ENCODE measurements around the gene CHCHD2.
"Not testable (repeated sequence)": the region's sequence is repeated elsewhere in the genome, so short reads cannot be mapped to it uniquely, and the experiment has no call there.

CHCHD2 gene, protein sequence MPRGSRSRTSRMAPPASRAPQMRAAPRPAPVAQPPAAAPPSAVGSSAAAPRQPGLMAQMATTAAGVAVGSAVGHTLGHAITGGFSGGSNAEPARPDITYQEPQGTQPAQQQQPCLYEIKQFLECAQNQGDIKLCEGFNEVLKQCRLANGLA

DNA sequence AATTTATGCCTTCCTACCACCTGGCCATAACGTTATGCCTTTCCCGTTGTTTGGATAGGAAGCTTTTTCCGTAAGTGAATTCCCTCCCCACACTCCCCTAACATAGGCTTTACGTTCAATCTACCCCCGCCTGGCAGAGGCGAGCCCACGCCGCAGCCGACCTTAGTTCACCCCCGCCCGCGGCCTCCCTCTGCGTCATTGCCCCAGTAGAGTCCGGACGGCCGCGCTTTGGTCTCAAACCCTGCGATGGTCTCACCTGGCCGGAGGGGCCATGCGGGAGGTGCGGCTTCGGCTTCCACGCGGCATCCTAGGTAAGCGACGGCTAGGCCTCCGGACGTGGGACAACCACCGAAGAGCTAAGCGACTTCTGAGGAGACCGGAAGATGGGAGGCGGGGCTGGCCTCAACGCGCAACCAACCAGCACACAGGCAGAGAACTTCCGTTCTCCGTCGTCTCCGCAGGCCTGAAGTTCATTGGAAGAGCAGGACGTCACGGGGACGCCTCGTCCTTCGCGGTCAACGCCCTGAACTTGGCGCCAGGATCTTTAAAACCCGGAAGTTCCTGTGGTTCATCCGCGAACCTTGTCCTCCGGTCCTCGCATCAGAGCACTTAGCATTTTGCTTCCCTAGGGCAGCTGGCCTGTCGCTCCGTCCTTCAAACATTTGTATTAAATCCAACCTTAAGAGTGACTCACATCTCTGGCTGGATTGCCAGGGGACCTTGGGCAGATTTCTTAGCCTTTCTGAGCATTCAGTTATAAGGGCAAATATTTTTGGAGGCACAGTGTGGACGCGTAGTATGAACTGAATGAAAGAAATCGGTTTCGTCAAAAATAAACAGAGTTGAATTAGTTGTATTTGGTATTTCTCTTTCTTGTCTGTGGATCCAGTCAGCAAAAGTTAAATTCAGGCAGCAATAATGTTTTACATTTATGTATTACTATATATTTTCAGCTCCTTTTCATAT is at the start of gene CHCHD2:
TSS of gene CHCHD2 (minus strand) at position 369 of the 966 bp plus-strand sequence. CDS start at position 306, 63 bp downstream.
- peak; percentile 97 for DNase-seq

DNA sequence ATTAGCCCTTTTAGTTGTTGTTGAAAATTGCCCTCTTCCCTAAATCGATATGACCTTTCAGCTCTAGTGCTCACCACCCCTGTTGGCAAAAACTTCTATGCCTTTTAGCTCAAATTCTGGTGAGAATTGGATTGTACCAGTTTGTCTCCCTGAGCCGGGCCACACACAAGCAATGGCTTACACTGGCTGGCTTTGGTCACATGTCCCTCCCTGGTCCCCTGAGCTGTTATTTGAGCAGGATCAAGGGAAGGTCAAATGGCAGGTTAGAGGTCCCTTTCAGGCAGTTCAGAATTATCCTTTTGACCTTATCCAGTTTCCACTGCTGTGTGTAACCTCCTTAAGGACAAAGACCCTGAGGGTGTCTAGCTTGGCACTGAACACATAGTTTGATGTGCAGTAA is 24.8 kb upstream of the CHCHD2 start:
- not testable (repeated sequence) for DNase-seq

DNA sequence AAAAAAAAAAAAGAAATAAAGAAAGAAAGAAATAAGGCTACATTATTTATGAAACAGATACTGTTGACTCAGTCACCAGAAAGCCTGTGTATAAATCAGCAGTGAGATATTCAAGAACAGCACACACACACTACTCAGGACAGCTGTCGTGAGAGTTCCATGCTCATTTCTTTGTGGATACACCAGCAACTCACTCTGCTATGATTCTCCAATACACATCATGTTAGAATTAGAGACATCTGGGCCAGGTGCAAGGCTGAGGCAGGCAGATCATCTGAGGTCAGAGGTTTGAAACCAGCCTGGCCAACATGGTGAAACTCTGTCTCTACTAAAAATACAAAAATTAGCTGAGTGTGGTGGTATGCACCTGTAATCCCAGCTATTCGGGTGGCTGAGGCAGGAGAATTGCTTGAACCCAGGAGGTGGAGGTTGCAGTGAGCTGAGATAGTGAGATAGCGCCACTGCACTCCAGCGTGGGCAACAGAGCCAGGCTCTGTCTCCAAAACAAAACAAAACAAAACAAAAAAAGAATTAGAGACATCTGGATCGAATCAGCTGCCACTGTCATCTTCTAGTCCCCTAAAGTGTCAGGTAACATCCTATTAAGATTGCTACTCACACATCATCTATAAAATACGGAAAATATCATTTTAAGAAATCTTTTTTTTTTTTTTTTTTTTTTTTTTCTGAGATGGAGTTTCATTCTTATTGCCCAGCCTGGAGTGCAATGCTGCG is 21.1 kb upstream of the CHCHD2 start:
- DNase-seq = no peak

DNA sequence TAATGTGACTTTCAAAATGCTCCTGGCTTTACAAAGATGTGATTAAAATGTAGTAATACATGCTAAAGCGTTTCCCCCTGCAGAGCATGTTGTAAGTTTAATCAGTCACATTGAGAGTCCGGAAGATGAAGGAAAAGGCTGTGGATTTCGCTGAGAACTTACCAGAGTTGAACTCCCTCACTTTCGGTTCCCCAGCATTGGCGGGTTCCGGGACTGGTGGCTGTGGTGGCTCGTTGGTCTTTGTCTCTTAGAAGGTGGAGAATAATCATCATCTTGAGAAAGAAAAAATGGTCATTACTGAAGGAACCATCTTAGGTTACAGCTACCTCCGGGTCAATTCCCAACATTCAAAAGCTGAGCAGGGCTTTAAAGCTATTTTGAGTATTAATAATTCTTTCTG is 19.6 kb upstream of the CHCHD2 start:
- no peak for DNase-seq

DNA sequence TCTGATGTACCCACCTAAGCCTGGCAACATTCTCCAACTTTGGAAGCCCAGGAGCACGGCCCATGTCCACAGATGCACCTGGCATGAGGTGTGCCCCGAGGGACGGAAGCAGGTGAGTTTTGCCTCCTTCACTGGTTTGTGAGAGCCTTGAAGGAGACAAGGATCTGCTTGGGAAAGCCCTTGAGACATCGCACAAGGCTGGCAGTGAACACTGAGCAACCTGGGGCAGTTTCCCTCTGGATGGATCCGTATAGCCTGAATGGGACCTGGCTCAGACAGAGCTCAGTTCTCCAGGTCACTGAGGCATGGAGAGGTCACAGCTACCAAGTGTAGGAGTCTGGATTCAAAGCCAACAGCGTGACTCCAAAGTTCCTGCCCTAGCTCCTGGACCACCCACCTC is 18.7 kb upstream of the CHCHD2 start:
- DNase-seq = no peak

DNA sequence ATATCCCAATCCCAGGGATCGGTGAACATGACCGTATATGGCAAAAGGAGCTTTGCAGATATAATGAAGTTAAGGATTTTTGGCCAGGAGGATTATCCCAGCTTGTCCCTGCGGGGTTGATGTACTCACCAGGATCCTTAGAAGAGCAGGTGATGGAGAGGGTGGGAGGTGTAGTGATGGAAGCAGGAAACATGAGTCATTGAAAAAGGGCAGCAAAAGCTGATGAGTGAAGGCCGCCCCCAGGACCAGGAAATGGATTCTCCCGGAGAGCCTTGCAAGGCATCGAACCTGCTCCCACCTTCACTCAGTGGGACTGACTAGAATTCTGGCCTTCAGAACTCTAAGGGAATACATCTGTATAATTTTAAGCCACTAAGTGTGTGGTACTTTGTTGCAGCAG is 15.2 kb upstream of the CHCHD2 start:
- no peak for DNase-seq

DNA sequence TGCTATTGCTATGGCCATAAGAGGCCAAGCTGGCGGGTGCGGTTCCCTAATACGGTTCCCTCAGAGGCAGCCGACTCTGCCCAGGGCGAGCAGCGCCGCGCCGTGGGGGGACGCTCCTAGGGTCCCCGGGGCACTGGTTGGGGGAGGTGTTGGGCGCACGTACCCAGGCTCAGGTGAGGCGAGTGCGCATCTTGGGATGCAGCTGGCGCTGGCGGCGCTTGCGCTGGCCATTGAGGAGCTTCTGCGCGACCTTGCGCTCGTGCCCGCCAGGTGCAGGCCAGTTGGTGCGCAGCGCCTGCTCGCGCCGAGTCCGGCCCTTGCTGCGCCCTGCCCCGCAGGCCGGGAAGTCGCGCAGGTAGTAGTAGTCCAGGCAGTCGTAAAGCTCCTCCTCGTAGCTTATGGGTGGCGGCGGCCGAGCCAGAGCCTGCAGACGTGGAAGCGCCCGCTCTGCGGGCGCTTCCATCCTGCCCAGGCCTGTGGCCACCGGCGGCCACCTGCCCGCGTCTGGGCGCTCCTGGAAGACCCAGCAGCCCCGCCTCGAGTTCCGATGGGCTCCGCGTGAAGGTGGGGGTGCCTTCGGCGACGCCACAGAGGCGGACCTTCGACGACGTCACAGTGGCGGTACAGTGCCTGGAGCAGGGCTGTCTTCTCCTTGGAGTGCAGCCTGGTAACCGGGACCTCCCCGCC is 9.7 kb upstream of the CHCHD2 start, which contains the start of gene NUPR2:
TSS of gene NUPR2 (minus strand) at position 566 of the 687 bp plus-strand sequence. CDS start at position 463, 103 bp downstream.
- DNase-seq = no peak

DNA sequence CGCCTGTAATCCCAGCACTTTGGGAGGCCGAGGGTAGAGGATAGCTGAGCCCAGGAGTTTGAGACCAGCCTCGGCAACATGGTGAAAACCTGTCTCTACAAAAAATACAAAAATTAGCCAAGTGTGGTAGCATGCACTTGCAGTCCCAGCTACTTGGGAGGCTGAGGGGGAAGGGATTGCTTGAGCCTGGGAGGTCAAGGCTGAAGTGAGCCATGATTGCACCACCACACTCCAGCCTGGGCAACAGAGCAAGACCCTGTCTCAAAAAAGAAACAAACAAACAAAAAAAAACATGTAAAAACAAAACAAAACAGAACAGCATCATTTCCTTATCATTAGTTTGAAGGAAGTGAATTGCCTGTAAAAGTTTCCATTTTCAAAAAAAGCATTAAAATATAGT is 6.0 kb upstream of the CHCHD2 start:
- not testable (repeated sequence) for DNase-seq

DNA sequence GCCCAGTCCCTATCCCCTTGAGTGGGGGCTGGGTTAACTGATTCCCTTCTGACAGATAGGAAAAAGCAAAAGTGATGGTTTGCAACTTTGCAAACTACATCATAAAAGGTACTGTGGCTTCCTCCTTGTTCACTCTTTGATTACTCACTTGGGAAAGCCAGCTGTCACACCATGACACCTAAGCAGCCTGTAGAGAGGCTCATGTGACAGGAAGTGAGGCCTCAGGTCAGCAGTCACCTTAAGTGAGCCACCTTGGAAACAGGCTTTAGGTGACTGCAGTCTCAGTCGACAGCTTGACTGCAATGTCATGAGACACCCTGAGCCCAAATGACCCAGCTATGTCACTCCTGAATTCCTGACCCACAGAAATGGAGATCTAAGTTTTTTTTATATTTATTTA is 4.3 kb upstream of the CHCHD2 start:
- no peak for DNase-seq

DNA sequence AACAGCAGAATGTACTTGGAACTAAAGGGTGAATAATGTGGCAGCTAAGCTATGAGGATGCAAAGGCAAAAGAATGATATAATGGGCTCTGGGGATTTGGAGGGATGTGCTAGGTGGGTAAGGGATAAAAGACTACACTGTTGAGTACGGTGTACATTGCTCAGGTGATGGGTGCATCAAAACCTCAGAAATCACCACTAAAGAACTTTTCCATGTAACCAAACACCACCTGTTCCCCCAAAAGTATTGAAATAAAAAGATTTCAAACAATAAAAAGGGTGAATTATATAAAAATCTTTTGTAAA is 1.6 kb upstream of the CHCHD2 start:
- DNase-seq = no peak

DNA sequence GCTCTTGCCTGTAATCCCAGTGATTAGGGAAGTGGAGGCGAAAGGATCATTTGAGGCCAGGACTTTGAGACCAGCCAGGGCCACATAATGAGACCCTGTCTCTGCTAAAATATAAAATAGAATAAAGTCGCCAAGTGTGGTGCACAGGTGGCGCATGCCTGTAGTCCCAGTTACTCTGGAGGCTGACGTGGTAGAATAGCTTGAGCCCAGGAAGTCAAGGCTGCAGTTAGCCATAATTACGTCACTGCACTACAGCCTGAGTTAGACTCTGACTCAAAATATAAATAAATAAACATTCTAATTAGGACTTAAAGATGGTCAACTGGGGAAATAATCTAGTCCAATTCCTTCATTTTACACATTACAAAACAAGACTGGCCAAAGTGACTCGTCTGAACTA is 768 bp downstream of the CHCHD2 start:
- DNase-seq = peak; percentile 35

DNA sequence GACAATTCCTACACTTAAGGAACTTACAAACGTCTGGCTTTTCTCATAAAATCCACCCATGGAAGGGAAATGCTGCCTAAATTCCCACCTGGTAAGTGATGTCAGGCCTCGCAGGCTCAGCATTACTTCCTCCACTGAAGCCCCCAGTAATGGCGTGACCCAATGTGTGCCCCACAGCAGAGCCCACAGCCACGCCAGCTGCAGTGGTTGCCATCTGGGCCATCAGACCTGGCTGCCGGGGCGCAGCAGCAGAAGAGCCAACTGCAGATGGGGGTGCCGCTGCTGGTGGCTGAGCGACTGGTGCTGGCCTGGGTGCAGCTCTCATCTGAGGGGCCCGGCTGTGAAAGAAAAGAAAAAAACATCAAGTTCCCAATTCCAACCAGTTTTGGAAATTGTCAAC is 2.1 kb downstream of the CHCHD2 start:
- not testable (repeated sequence) for DNase-seq

DNA sequence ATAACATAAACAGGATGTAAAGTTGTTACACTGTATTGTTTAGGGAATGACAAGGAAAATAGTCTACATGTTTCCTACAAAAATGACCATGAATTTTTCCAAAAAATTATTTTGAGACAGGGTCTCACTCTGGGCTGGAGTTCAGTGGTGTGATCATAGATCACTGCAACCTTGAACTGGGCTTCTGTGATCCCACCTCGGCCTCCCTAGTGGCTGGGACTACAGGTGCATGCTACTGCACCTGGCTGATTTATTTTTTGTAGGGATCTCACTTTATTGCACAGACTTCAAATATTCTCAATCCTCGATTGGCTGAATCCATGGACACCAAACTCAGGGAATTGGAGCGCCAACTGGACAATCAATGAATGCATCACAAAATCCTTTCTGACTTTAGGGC is 6.6 kb downstream of the CHCHD2 start:
- no peak for DNase-seq

DNA sequence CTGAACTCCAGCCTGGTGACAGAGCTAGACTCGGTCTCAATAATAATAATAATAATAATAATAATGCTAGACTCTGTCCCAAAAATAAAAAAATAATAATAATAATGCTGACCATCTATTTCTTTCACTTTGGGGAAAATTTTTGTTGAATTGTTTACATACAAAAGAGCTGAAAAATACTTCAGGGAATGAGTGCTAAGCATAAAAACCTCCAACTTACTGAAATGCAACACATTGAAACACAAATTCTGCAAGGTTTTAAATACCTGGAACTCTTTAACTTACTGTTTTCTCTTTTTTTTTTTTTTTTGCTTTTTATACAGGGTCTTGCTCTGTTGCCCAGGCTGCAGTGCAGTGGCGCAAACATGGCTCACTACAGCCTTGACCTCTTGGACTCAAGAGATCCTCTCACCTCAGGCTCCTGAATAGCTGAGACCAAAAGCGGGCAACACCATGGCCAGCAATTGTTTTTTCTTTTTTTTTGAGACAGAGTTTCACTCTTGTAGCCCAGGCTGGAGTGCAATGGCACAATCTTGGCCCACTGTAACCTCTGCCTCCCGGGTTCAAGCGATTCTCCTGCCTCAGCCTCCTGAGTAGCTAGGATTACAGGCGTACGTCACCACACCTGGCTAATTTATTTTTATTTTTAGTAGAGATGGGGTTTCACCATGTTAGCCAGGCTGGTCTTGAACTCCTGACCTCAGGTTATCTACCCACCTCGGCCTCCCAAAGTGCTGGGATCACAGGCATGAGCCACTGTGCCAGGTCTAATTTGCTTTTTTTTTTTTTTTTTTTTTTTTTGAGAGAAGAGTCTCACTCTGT is 7.9 kb downstream of the CHCHD2 start:
- DNase-seq = not testable (repeated sequence)

DNA sequence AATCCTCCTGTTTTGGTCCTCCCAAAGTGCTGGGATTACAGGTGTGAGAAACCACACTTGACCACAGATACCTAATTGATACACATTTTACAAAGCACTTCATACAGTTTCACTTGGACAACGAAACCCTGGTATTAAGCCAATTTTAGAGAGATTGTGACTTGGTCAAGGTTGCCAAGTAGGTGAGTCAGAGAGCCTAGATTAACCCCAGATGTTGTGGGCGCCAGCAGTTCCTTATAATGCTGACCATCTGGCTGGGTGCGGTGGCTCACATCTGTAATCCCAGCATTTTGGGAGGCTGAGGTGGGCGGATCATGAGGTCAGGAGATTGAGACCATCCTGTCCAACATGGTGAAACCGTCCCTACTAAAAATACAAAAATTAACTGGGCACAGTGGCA is 8.6 kb downstream of the CHCHD2 start:
- DNase-seq = no peak

DNA sequence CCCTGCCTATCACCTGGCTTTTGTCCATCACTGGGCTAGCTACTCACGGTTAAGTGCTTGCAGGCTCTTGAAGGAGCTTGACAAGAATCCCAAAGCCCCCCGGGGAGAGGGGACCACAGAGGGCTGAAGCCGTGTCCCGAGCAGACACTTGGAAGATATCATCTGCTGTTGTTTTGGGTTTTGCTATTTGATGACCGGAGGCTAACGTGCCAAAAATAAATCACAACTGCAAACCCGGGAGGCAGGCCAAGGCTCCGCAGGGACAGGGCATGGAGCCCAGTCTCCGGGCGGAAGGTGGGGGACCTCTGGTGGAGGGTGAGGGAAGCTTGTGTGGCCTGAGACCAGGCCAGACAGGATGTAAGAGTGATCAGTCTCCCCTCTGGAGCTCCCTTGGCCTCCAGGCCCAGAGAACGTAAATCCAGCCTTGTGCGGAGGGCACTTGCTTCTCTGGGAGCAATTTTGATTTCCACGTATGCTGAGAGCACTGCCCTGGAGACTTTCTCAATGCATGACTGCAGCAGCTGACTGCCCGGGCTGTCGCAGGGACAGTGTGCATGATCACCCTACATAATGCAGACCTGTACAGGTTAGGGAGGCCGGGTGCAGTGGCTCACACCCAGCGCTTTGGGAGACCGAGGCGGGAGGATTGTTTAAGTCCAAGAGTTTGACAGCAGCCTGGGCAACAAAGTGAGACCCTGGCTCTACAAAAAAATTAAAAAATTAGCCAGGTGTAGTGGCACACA is 13.3 kb downstream of the CHCHD2 start, which contains the start of gene PHKG1:
TSS of gene PHKG1 (minus strand) at position 164 of the 743 bp plus-strand sequence. CDS start 4,011 bp downstream, outside the sequence.
- DNase-seq = no peak

DNA sequence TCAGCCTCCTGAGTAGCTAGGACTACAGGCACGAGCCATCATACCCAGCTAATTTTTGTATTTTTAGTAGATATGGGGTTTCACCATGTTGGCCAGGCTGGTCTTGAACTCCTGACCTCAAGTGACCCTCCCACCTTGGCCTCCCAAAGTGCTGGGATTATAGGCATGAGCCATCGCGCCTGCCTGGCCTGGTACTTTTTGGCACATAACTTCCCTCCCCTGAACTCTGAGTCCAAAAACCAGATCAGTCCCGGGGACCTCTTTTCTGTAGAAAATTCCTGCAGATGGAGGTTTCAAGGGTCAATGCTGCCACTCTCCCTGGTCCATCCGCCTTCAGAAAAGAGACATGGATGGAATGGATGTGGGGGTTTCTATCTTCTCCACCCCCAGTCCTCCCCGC is 13.9 kb downstream of the CHCHD2 start:
- not testable (repeated sequence) for DNase-seq

DNA sequence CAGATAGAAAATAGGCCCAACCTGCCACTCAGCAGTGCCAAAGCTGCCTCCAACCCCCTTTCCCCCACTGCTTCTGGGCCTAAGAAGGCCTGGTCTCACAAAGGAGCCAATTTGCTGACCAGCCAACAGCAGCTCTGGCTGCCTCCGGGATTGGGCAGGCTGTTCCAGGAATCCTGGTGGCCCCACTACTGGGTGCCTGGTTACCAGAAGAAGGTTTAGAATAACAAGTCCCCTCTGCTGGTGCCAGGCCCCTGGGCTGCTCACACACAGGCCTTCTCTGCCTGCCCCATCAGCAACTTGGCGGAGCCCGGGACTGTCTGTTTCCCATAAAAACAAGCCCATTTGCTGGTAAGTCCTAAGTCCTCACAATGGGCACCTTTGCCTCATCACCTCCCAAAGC is 14.7 kb downstream of the CHCHD2 start:
- no peak for DNase-seq

DNA sequence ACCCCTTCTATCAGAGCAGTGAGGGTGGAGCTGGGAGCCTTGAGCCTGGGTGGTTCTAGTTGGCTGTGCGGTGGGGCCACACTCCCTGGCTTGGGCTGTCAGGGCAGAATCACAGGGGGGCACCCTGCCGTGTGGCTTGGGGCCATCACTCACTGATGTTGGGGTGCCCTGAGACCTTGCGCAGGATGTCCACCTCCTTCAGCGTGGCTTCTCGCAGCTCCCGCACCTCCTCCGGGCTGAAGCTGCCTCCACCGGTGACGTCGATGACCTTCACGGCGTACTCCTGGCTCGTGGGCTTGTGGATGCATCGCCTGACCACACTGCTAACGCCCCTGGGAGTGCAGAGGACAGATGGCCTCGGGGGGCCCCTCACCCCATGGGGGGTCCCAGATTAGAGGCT is 18.8 kb downstream of the CHCHD2 start:
- DNase-seq = no peak

DNA sequence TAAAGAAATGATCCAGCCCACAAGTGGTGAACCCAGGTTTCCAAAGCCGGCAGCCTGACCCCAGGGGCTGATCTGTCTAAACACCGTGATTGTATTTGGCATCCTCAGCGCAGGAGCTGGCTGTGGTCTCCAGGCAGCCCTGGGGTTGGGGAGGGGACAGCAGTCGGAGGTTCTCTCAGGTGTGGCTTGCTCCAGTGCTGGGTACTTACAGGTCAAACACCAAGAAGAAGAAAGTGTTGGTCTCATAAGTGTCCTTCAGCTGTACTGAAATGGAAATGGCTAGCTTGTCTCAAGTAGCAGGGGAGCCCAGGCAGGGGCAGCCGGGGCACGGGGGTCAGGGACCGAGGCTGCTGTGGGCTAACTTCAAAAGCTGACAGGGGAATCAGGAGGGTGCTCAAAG is 19.5 kb downstream of the CHCHD2 start:
- no peak for DNase-seq

DNA sequence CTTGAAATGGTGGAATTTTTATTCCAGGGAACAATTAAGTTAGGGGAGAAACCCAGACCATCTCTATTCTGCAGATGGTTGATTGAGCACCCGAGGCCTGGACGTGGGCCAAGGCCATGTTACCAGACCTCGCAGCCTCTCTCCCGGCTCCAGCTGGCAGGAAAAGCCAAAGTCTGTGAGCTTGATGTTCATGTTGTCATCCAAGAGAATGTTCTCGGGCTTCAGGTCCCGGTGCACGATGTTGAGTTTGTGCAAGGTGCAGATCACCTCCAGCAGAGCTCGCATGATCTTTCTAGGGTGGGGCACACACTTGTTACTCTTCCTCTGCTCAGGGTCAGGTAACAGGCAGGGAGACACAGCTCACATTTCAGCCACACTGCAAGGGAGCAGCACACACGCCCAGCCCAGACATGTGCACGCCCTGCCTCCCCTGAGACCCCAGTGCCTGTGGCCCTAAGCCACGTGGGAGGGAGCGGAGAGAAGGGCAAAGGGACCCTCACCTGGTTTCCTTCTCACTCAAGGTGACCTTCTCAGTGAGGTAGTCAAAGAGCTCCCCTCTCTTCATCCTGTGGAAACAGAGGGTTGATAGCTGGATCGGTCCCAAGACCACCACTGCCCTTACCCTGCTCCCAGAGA is 23.0 kb downstream of the CHCHD2 start:
- DNase-seq = no peak
